Lower leg skin (tissue), 4 donors: ENCODE measurements around the gene CAMKMT. TPM values are rescaled to one million over a fixed set of nuclear protein-coding genes. Genes with fewer than 3 reads are reported as not detected.
A peak's percentile ranks its signal among the peaks of the same experiment; 100 is the strongest.

Experiments used
- DNase-seq, 2 donors: peaks; one replicate each; pipeline ENCODE4 v3.0.0-alpha.2; 2019; ENCODE audit warnings: low spot score in 2 of 2
- H3K4me3 ChIP-seq: fragments of 200-600 bp; sonication (generic); 2 replicates; pipeline ENCODE4 v1.5.1; 2017; ENCODE audit warnings: mild to moderate bottlenecking, low read depth; ENCODE audit not compliant: poor library complexity, severe bottlenecking
- CTCF ChIP-seq, 3 donors: fragments of 450-650 bp; IDR thresholded peaks; one replicate each; pipeline ENCODE4 v1.5.1; 2016; ENCODE audit warnings: antibody characterized with exemption in 3 of 3, mild to moderate bottlenecking in 3 of 3, moderate library complexity in 2 of 3
- POLR2A ChIP-seq, 2 donors: fragments of 450-650 bp; IDR thresholded peaks; one replicate each; pipeline ENCODE4 v1.6.1; 2016 to 2017; ENCODE audit warnings: antibody characterized with exemption in 2 of 2, mild to moderate bottlenecking in 1 of 2, moderate library complexity in 1 of 2
- WGBS, 2 donors: methylation state at CpG; one replicate each; pipeline ENCODE4 v1.1.5; 2018; 5-methylcytosine and 5-hydroxymethylcytosine counted together
- intact Hi-C: fragments of 100-400 bp; cut with DNase I; formaldehyde crosslinking; loops from one replicate; pipeline ENCODE4 v1.15.0; 2023; ENCODE audit warnings: low total_unique reads
- total RNA-seq, 4 donors: library from RNA; depleted of rRNA; stranded (reverse); fragments of >200 nt; gene quantifications; one replicate each; pipeline ENCODE4 v1.1.0, GENCODE V29; 2016

The CAMKMT gene
- total RNA-seq, 4 donors from 2014 or later: 4.2 to 18.3 (median 9.8) TPM

DNA sequence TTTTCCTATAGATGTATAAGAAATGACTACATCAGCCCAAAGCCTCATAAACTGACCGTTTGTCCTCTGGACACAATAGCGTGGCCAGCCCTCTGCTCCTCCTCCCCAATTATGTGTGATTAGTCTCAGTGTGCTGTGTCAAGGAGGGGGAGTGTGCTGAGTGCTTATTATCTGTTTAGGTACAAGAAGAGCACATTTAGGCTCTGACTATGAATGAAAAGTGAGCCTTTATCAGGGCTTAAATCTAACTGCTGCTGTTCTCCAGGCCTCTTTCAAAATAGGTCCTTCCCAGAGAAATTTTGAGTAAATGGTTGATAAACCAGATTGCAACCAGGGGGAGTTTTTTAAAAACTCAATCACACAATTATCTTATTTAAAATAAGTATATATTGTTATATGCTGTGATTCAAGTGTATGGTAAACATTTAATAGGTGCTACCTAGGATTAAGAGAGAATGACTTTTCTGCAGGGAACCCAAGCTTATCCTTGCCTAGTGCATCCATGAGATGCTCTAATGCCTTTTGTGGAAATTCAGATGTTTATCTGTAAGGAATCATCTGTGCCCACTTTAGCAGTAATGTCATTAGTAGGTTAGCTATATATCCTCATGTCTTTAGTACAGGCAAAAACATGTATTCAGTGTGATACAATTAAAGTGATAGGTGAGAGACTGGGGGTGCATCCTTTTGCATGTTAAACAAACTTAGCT, 411.1 kb downstream of the CAMKMT start:
- DNase-seq: no peak
- WGBS, 2 donors: 77 to 84% methylated on average over 2 of the region's 2 CpGs
- intact Hi-C loops: no loop called here
- no peak for TF ChIP-seq POLR2A (IDR thresholded peaks at IDR 0.05)
- TF ChIP-seq CTCF (IDR thresholded peaks at IDR 0.05): no peak
- H3K4me3 ChIP-seq: no peak overlapping the region

DNA sequence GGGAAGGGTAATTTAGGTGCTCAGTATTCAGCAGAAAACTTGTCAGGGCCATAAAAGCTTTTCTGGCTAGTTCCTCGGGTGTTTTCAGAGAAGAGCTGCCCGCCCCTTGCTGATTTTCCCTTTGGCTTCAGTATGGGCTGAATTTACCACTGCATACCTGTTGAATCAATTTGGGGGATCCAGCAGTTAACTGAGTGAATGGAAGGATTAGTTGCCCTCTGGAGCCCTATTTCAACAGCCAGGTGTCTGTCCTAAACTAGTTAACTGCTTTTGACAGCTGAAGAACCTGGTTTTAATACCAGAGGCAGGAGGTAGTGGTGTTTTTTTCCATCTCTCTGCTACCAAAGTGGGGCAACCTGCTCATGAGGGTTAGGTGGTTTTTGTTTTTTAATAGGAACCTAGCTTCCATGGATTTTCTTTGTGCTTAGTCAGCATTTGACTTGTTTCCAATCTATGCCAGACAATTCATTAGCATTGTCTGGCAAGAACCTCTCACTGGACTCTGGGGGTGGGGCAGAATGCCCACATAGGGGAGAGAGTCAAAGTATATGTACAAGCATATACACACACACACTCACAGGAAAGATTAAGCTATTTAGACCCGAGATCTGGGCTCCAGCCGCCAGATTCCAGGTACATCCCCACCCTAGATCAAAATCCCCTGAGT, 413.2 kb downstream of the CAMKMT start:
- peak in 1 of 2 donors; percentile 45 for DNase-seq
- TF ChIP-seq CTCF (IDR thresholded peaks at IDR 0.05) (no peak), POLR2A (IDR thresholded peaks at IDR 0.05) (no peak)
- intact Hi-C loops: no loop called here
- 93 to 94% methylated on average over 4 of the region's 4 CpGs for WGBS, 2 donors
- H3K4me3 ChIP-seq: no peak overlapping the region

DNA sequence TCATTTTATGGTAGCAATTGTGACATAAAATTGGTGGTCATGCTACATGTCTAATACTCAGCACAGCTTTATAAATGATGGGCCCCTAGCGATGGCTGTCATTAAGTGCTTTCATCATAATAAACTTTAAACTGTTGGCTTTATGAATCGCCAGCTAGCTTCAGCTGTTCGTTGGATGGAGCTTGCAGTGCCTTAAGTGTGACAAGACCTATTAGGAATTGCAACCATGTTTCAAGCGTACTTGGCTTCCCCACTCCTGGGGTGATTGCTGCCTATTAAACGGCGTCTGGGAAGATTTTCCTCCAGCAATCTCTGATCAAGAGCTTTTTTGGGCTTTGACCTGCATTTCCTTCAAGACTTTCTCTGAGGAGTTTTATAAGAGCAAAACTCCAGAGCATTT, 415.3 kb downstream of the CAMKMT start:
- TF ChIP-seq CTCF (IDR thresholded peaks at IDR 0.05) (no peak), POLR2A (IDR thresholded peaks at IDR 0.05) (no peak)
- intact Hi-C loops: no loop called here
- no peak for DNase-seq
- 56 to 69% methylated on average over 6 of the region's 6 CpGs for WGBS, 2 donors
- H3K4me3 ChIP-seq: no peak overlapping the region

GRCh38 chr2:44777537-44777936, 415.8 kb downstream of the CAMKMT start:
- no peak overlapping the region for H3K4me3 ChIP-seq
- intact Hi-C loops: no loop called here
- DNase-seq: no peak
- WGBS, 2 donors: 21% methylated on average over 11 of the region's 11 CpGs
- TF ChIP-seq POLR2A (IDR thresholded peaks at IDR 0.05) (no peak), CTCF (IDR thresholded peaks at IDR 0.05) (no peak)

GRCh38 chr2:44778221-44778654, 416.5 kb downstream of the CAMKMT start:
- 34 to 41% methylated on average over 12 to 13 of the region's 13 CpGs for WGBS, 2 donors
- TF ChIP-seq POLR2A (IDR thresholded peaks at IDR 0.05) (no peak), CTCF (IDR thresholded peaks at IDR 0.05) (no peak)
- no peak for DNase-seq
- intact Hi-C loops: no loop called here
- no peak overlapping the region for H3K4me3 ChIP-seq
